CD4-positive, alpha-beta T cell treated with Interferon alpha-2 for 1 hour (primary cell): ENCODE measurements around the gene SIK2.
A peak's percentile ranks its signal among the peaks of the same experiment; 100 is the strongest.

Experiments
- DNase-seq, 2 donors: peaks; one replicate each; pipeline ENCODE4 v3.0.0-alpha.2; 2020 to 2022

The SIK2 gene

GRCh38 chr11:111582881-111583280 is 19.4 kb upstream of the SIK2 start:
- DNase-seq = no peak

- no peak for DNase-seq
Observed at GRCh38 chr11:111585371-111585770, 16.9 kb upstream of the SIK2 start.

- DNase-seq = peak; percentile 41 to 69
Observed at GRCh38 chr11:111586388-111586831, 15.8 kb upstream of the SIK2 start.

GRCh38 chr11:111589114-111589513 is 13.1 kb upstream of the SIK2 start:
- DNase-seq = no peak

- no peak for DNase-seq
Observed at GRCh38 chr11:111589886-111590499, 12.3 kb upstream of the SIK2 start.

GRCh38 chr11:111591187-111591960 is 10.9 kb upstream of the SIK2 start:
- DNase-seq = no peak

GRCh38 chr11:111592491-111592890 is 9.8 kb upstream of the SIK2 start:
- no peak for DNase-seq

GRCh38 chr11:111596319-111596718 is 5.9 kb upstream of the SIK2 start:
- DNase-seq = no peak

- no peak for DNase-seq
Observed at GRCh38 chr11:111598148-111598547, 4.1 kb upstream of the SIK2 start.

- DNase-seq = no peak
Observed at GRCh38 chr11:111598559-111598958, 3.7 kb upstream of the SIK2 start.

- DNase-seq = no peak
Observed at GRCh38 chr11:111601636-111601978, 642 bp upstream of the SIK2 start.

GRCh38 chr11:111602865-111603610 is 789 bp downstream of the SIK2 start:
- peak; percentile 2 to 25 for DNase-seq

- no peak for DNase-seq
Observed at GRCh38 chr11:111603611-111604130, 1.4 kb downstream of the SIK2 start.

- peak in 1 of 2 donors; percentile 68 for DNase-seq
Observed at GRCh38 chr11:111604392-111605009, 2.3 kb downstream of the SIK2 start.

- DNase-seq = no peak
Observed at GRCh38 chr11:111605681-111606080, 3.4 kb downstream of the SIK2 start.

- DNase-seq = no peak
Observed at GRCh38 chr11:111606986-111607385, 4.7 kb downstream of the SIK2 start.

- no peak for DNase-seq
Observed at GRCh38 chr11:111607751-111608150, 5.5 kb downstream of the SIK2 start.

- DNase-seq = no peak
Observed at GRCh38 chr11:111612224-111612623, 10.0 kb downstream of the SIK2 start.

- DNase-seq = no peak
Observed at GRCh38 chr11:111617286-111617685, 15.0 kb downstream of the SIK2 start.

- no peak for DNase-seq
Observed at GRCh38 chr11:111620518-111620917, 18.3 kb downstream of the SIK2 start.

GRCh38 chr11:111623527-111624030 is 21.3 kb downstream of the SIK2 start:
- DNase-seq = no peak

- DNase-seq = no peak
Observed at GRCh38 chr11:111624608-111625007, 22.4 kb downstream of the SIK2 start.

GRCh38 chr11:111627591-111627990 is 25.3 kb downstream of the SIK2 start:
- no peak for DNase-seq
